ENCODE data around the gene RIC1.
"Not testable (repeated sequence)": the region's sequence is repeated elsewhere in the genome, so short reads cannot be mapped to it uniquely, and the experiment has no call there.

The RIC1 gene

GRCh38 chr9:5622016-5622415 lies 6.9 kb upstream of the RIC1 start:
- Histone ChIP-seq H3K9ac (no peak overlapping the region), H3K79me2 (ENCODE audit: insufficient read depth, low read depth) (peaks cover 22% of the 10 kb centered on the region; the same call in 1 of the 2 replicates), H3K27me3 (ENCODE audit: insufficient read depth, low read depth) (no peaks in the 10 kb centered on the region), H4K20me1 (ENCODE audit: insufficient read depth) (no peaks in the 10 kb centered on the region), H3K27ac (no peak overlapping the region), H2AFZ (ENCODE audit: low read depth) (no peak overlapping the region), H3K4me2 (no peak overlapping the region), H3K36me3 (ENCODE audit: insufficient read depth) (no peaks in the 10 kb centered on the region), H3K4me3 (IDR thresholded peaks at IDR 0.05; ENCODE audit: insufficient read depth, low read depth, low read length) (no peak overlapping the region), H3K4me1 (ENCODE audit: low read depth, poor library complexity, severe bottlenecking) (peaks cover 40% of the 10 kb centered on the region)
- TF ChIP-seq CTCF (conservative IDR thresholded peaks at IDR 0.05; ENCODE audit: low read depth, low read length), result no peak

GRCh38 chr9:5624655-5625054 lies 4.3 kb upstream of the RIC1 start:
- peak overlapping the region; percentile 62; the same call in 1 of the 2 replicates for H3K4me2 ChIP-seq
- H3K4me3 ChIP-seq (IDR thresholded peaks at IDR 0.05; ENCODE audit: insufficient read depth, low read depth, low read length), result no peak overlapping the region
- no peak overlapping the region for H3K9ac ChIP-seq
- H3K27me3 ChIP-seq (ENCODE audit: insufficient read depth, low read depth), result no peaks in the 10 kb centered on the region
- no peak for TF ChIP-seq CTCF (conservative IDR thresholded peaks at IDR 0.05; ENCODE audit: low read depth, low read length)
- H3K79me2 ChIP-seq (ENCODE audit: insufficient read depth, low read depth), result peaks cover 34% of the 10 kb centered on the region; the same call in 1 of the 2 replicates
- H3K4me1 ChIP-seq (ENCODE audit: low read depth, poor library complexity, severe bottlenecking), result peaks cover 32% of the 10 kb centered on the region
- H2AFZ ChIP-seq (ENCODE audit: low read depth), result no peak overlapping the region
- H3K36me3 ChIP-seq (ENCODE audit: insufficient read depth), result no peaks in the 10 kb centered on the region
- no peak overlapping the region for H3K27ac ChIP-seq
- no peaks in the 10 kb centered on the region for H4K20me1 ChIP-seq (ENCODE audit: insufficient read depth)

GRCh38 chr9:5626727-5627634 lies 1.9 kb upstream of the RIC1 start:
- TF ChIP-seq CTCF (conservative IDR thresholded peaks at IDR 0.05; ENCODE audit: low read depth, low read length), result no peak
- Histone ChIP-seq H3K4me1 (ENCODE audit: low read depth, poor library complexity, severe bottlenecking) (peaks cover 46% of the 10 kb centered on the region), H3K79me2 (ENCODE audit: insufficient read depth, low read depth) (peaks cover 57% of the 10 kb centered on the region), H3K4me3 (IDR thresholded peaks at IDR 0.05; ENCODE audit: insufficient read depth, low read depth, low read length) (no peak overlapping the region), H3K4me2 (peak overlapping the region; percentile 62), H3K27ac (peak overlapping the region; percentile 90), H4K20me1 (ENCODE audit: insufficient read depth) (no peaks in the 10 kb centered on the region; the same call in 1 of the 2 replicates), H3K36me3 (ENCODE audit: insufficient read depth) (no peaks in the 10 kb centered on the region), H3K27me3 (ENCODE audit: insufficient read depth, low read depth) (no peaks in the 10 kb centered on the region), H2AFZ (ENCODE audit: low read depth) (peak overlapping the region; percentile 6; the same call in 1 of the 2 replicates), H3K9ac (peak overlapping the region; percentile 75; the same call in 1 of the 2 replicates)

- not testable (repeated sequence) for H4K20me1 ChIP-seq (ENCODE audit: insufficient read depth); H3K4me3 ChIP-seq (IDR thresholded peaks at IDR 0.05; ENCODE audit: insufficient read depth, low read depth, low read length); H3K27me3 ChIP-seq (ENCODE audit: insufficient read depth, low read depth); H3K36me3 ChIP-seq (ENCODE audit: insufficient read depth)
- peaks cover 53% of the 10 kb centered on the region for H3K4me1 ChIP-seq (ENCODE audit: low read depth, poor library complexity, severe bottlenecking)
- peak overlapping the region; percentile 53 for H2AFZ ChIP-seq (ENCODE audit: low read depth)
- H3K4me2 ChIP-seq, result peak overlapping the region; percentile 62
- H3K79me2 ChIP-seq (ENCODE audit: insufficient read depth, low read depth), result peaks cover 64% of the 10 kb centered on the region
- peak overlapping the region; percentile 90 for H3K27ac ChIP-seq
- H3K9ac ChIP-seq, result peak overlapping the region; percentile 75
These were observed 1.2 kb upstream of the RIC1 start for GRCh38 chr9:5627686-5628085.

GRCh38 chr9:5628183-5628529 lies 751 bp upstream of the RIC1 start:
- Histone ChIP-seq H3K9ac (peak overlapping the region; percentile 75), H2AFZ (ENCODE audit: low read depth) (peak overlapping the region; percentile 53), H3K27ac (peak overlapping the region; percentile 90), H3K4me2 (peak overlapping the region; percentile 62), H3K4me3 (IDR thresholded peaks at IDR 0.05; ENCODE audit: insufficient read depth, low read depth, low read length) (no peak overlapping the region), H3K79me2 (ENCODE audit: insufficient read depth, low read depth) (peaks cover 66% of the 10 kb centered on the region), H3K36me3 (ENCODE audit: insufficient read depth) (no peaks in the 10 kb centered on the region), H3K27me3 (ENCODE audit: insufficient read depth, low read depth) (no peaks in the 10 kb centered on the region), H4K20me1 (ENCODE audit: insufficient read depth) (no peaks in the 10 kb centered on the region; the same call in 1 of the 2 replicates), H3K4me1 (ENCODE audit: low read depth, poor library complexity, severe bottlenecking) (peaks cover 53% of the 10 kb centered on the region)
- no peak for TF ChIP-seq CTCF (conservative IDR thresholded peaks at IDR 0.05; ENCODE audit: low read depth, low read length)

All from KMS-11 (cell line).